Measurements from ENCODE around the gene MIB2. TPM values are rescaled to one million over a fixed set of nuclear protein-coding genes. Genes with fewer than 3 reads are reported as not detected.

MIB2 gene
- total RNA-seq, 2 experiments from 2014 or later: 40.0 to 48.3 TPM

- Mint-ChIP-seq H3K4me3 (no peak overlapping the region), H3K36me3 (no peaks in the 10 kb centered on the region), H3K27me3 (peaks cover 19% of the 10 kb centered on the region), H3K4me1 (peaks cover 7% of the 10 kb centered on the region), H3K9me3 (ENCODE audit: low read depth) (no peaks in the 10 kb centered on the region), H3K27ac (no peak overlapping the region)
- CTCF ChIA-PET: no interaction called here
- DNase-seq (no peak), ATAC-seq (no peak)
Measured at GRCh38 chr1:1601564-1602303, 13.6 kb upstream of the MIB2 start.

GRCh38 chr1:1602304-1602967 lies 12.9 kb upstream of the MIB2 start:
- no peak overlapping the region for H3K4me3 Mint-ChIP-seq
- no peak for DNase-seq
- H3K27me3 Mint-ChIP-seq: peaks cover 19% of the 10 kb centered on the region
- H3K9me3 Mint-ChIP-seq (ENCODE audit: low read depth): no peaks in the 10 kb centered on the region
- CTCF ChIA-PET: interaction anchor here (1.2 kb wide), 1 partner anchor 12 kb away, joined by 3 read pairs; no protein-coding TSS in a partner anchor
- no peak overlapping the region for H3K27ac Mint-ChIP-seq
- H3K36me3 Mint-ChIP-seq: no peaks in the 10 kb centered on the region
- H3K4me1 Mint-ChIP-seq: peaks cover 12% of the 10 kb centered on the region
- ATAC-seq: no peak

GRCh38 chr1:1602968-1603506 lies 12.3 kb upstream of the MIB2 start:
- H3K36me3 Mint-ChIP-seq: no peaks in the 10 kb centered on the region
- no peaks in the 10 kb centered on the region for H3K9me3 Mint-ChIP-seq (ENCODE audit: low read depth)
- peaks cover 14% of the 10 kb centered on the region for H3K27me3 Mint-ChIP-seq
- no peak overlapping the region for H3K27ac Mint-ChIP-seq
- ATAC-seq (no peak), DNase-seq (no peak)
- CTCF ChIA-PET: interaction anchor here (1.2 kb wide), 1 partner anchor 11 kb away, joined by 3 read pairs; no protein-coding TSS in a partner anchor
- H3K4me1 Mint-ChIP-seq: peaks cover 16% of the 10 kb centered on the region
- no peak overlapping the region for H3K4me3 Mint-ChIP-seq

- Mint-ChIP-seq H3K36me3 (no peaks in the 10 kb centered on the region), H3K4me1 (peaks cover 13% of the 10 kb centered on the region), H3K4me3 (no peak overlapping the region), H3K27me3 (peaks cover 9% of the 10 kb centered on the region), H3K9me3 (ENCODE audit: low read depth) (no peaks in the 10 kb centered on the region), H3K27ac (no peak overlapping the region)
- no peak for ATAC-seq
- CTCF ChIA-PET: interaction anchor here (0.7 to 2.0 kb wide), 3 partner anchors 11 to 174 kb away, joined by 3 to 6 read pairs (median 3); no protein-coding TSS in a partner anchor
- DNase-seq: no peak
Measured at GRCh38 chr1:1603671-1604373, 11.5 kb upstream of the MIB2 start.

- Mint-ChIP-seq H3K27me3 (peaks cover 4% of the 10 kb centered on the region), H3K36me3 (no peaks in the 10 kb centered on the region), H3K9me3 (ENCODE audit: low read depth) (no peaks in the 10 kb centered on the region), H3K4me1 (peaks cover 9% of the 10 kb centered on the region), H3K27ac (no peak overlapping the region), H3K4me3 (no peak overlapping the region)
- CTCF ChIA-PET: interaction anchor here (0.7 to 2.0 kb wide), 3 partner anchors 10 to 175 kb away, joined by 3 to 6 read pairs (median 3); no protein-coding TSS in a partner anchor
- ATAC-seq (no peak), DNase-seq (no peak)
Measured at GRCh38 chr1:1604374-1605033, 10.8 kb upstream of the MIB2 start.

- H3K27me3 Mint-ChIP-seq: peaks cover 4% of the 10 kb centered on the region
- peaks cover 9% of the 10 kb centered on the region for H3K4me1 Mint-ChIP-seq
- DNase-seq (no peak), ATAC-seq (no peak)
- no peaks in the 10 kb centered on the region for H3K9me3 Mint-ChIP-seq (ENCODE audit: low read depth)
- H3K27ac Mint-ChIP-seq: no peak overlapping the region
- no peaks in the 10 kb centered on the region for H3K36me3 Mint-ChIP-seq
- H3K4me3 Mint-ChIP-seq: no peak overlapping the region
- CTCF ChIA-PET: interaction anchor here (2.0 kb wide), 1 partner anchor 9 kb away, joined by 6 read pairs; no protein-coding TSS in a partner anchor
Measured at GRCh38 chr1:1605034-1605591, 10.2 kb upstream of the MIB2 start.

GRCh38 chr1:1605724-1606123 lies 9.6 kb upstream of the MIB2 start:
- peaks cover 2% of the 10 kb centered on the region for H3K27me3 Mint-ChIP-seq
- DNase-seq (no peak), ATAC-seq (no peak)
- no peak overlapping the region for H3K27ac Mint-ChIP-seq
- H3K4me3 Mint-ChIP-seq: no peak overlapping the region
- peaks cover 9% of the 10 kb centered on the region for H3K4me1 Mint-ChIP-seq
- CTCF ChIA-PET: no interaction called here
- H3K36me3 Mint-ChIP-seq: no peaks in the 10 kb centered on the region
- no peaks in the 10 kb centered on the region for H3K9me3 Mint-ChIP-seq (ENCODE audit: low read depth)

- H3K27ac Mint-ChIP-seq: no peak overlapping the region
- CTCF ChIA-PET: no interaction called here
- H3K27me3 Mint-ChIP-seq: no peaks in the 10 kb centered on the region
- H3K36me3 Mint-ChIP-seq: no peaks in the 10 kb centered on the region
- H3K9me3 Mint-ChIP-seq (ENCODE audit: low read depth): no peaks in the 10 kb centered on the region
- ATAC-seq: no peak
- no peak for DNase-seq
- peaks cover 9% of the 10 kb centered on the region for H3K4me1 Mint-ChIP-seq
- H3K4me3 Mint-ChIP-seq: no peak overlapping the region
Measured at GRCh38 chr1:1606232-1606631, 9.1 kb upstream of the MIB2 start.

- DNase-seq (no peak), ATAC-seq (no peak)
- Mint-ChIP-seq H3K4me3 (no peak overlapping the region), H3K4me1 (peaks cover 28% of the 10 kb centered on the region), H3K27ac (no peak overlapping the region), H3K9me3 (ENCODE audit: low read depth) (no peaks in the 10 kb centered on the region), H3K27me3 (no peaks in the 10 kb centered on the region), H3K36me3 (peaks cover 4% of the 10 kb centered on the region)
- CTCF ChIA-PET: no interaction called here
Measured at GRCh38 chr1:1609822-1610485, 5.3 kb upstream of the MIB2 start.

GRCh38 chr1:1610796-1611195 lies 4.5 kb upstream of the MIB2 start:
- no peak overlapping the region for H3K27ac Mint-ChIP-seq
- ATAC-seq (no peak), DNase-seq (no peak)
- no peaks in the 10 kb centered on the region for H3K9me3 Mint-ChIP-seq (ENCODE audit: low read depth)
- H3K36me3 Mint-ChIP-seq: peaks cover 4% of the 10 kb centered on the region
- H3K4me3 Mint-ChIP-seq: no peak overlapping the region
- H3K27me3 Mint-ChIP-seq: no peaks in the 10 kb centered on the region
- CTCF ChIA-PET: no interaction called here
- peaks cover 28% of the 10 kb centered on the region for H3K4me1 Mint-ChIP-seq

GRCh38 chr1:1612104-1612400 lies 3.2 kb upstream of the MIB2 start:
- H3K4me3 Mint-ChIP-seq: no peak overlapping the region
- CTCF ChIA-PET: no interaction called here
- peaks cover 4% of the 10 kb centered on the region for H3K36me3 Mint-ChIP-seq
- H3K27ac Mint-ChIP-seq: no peak overlapping the region
- no peaks in the 10 kb centered on the region for H3K27me3 Mint-ChIP-seq
- no peak for DNase-seq
- H3K4me1 Mint-ChIP-seq: peaks cover 30% of the 10 kb centered on the region
- H3K9me3 Mint-ChIP-seq (ENCODE audit: low read depth): no peaks in the 10 kb centered on the region
- no peak for ATAC-seq

- CTCF ChIA-PET: interaction anchor here (0.6 to 4.9 kb wide), 5 partner anchors 9 to 71 kb away, joined by 3 to 30 read pairs (median 5); no protein-coding TSS in a partner anchor
- peaks cover 4% of the 10 kb centered on the region for H3K36me3 Mint-ChIP-seq
- no peaks in the 10 kb centered on the region for H3K9me3 Mint-ChIP-seq (ENCODE audit: low read depth)
Measured at GRCh38 chr1:1613509-1614082, 1.7 kb upstream of the MIB2 start.

More at GRCh38 chr1:1613509-1614082, 1.7 kb upstream of the MIB2 start:
- Mint-ChIP-seq H3K27ac (peak overlapping the region; percentile 4), H3K4me3 (peak overlapping the region; percentile 90), H3K4me1 (peaks cover 32% of the 10 kb centered on the region), H3K27me3 (no peaks in the 10 kb centered on the region)
- ATAC-seq (no peak), DNase-seq (no peak)
